NAMALWA (cell line): ENCODE data around the gene TCEAL6.
"Not testable (repeated sequence)": the region's sequence is repeated elsewhere in the genome, so short reads cannot be mapped to it uniquely, and the experiment has no call there.

ENCODE experiments used
- DNase-seq: peaks from one replicate; pipeline ENCODE4 v3.0.0-alpha.2; 2015; ENCODE audit warnings: low spot score

The TCEAL6 gene

DNA sequence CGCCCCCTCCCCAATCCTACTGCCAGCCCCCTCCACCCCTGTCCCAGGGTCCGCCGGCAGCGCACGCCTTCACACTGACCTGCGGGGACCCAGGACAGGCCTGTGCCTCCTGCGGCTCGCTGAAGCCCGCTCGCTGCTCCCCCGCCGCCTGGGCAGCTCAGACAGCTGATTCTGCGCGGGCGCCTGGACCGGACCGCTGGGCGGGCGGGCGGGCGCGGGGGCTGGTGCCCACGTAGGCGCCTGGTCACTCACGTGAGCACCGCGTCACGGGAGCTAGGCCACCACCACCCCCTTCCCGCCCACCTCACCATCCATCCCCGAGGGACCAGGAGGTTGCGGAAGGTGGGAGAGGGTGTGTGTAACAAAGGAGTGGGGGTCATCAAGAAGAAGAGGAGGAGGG is at the start of gene TCEAL6:
Gene TCEAL6 (minus strand): TSS at position 208 of the 400 bp plus-strand sequence.
- DNase-seq = not testable (repeated sequence)

DNA sequence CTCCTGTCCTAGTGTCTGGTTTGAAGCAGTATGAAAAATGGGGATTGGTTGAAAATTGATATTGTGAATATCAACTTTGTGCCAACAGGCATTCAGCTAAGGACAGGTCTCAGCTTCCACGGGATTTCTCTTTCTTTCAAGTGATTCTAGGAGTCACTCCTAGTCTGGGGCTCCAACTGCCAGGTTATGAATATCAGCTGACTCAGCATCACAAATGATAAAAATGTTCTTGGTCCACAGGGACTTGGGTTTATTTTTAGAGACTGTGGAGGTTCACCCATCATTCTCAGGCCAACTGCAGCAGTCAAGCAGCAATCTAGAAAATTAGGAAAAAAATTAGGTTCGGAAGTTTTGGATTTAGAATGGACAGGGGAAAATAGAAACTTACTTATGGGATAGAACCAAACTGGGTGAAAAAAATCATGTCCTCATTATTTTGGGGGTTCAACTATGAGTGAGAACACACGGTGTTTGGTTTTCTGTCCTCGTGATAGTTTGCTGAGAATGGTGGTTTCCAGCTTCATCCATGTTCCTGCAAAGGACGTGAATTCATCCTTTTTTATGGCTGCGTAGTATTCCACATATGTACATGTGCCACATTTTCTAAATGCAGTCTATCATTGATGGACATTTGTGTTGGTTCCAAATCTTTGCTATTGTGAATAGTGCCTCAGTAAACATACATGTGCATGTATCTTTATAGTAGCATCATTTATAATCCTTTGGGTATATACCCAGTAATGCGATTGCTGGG is 43.9 kb upstream of the TCEAL6 start:
- DNase-seq = no peak

GRCh38 chrX:102155806-102156179 is 13.5 kb upstream of the TCEAL6 start, which contains the start of gene BEX5:
BEX5 (minus strand) TSS chrX:102155977; CDS start chrX:102154265, 1,712 bp downstream.
- peak; percentile 0 for DNase-seq

- no peak for DNase-seq
These were observed 12.9 kb upstream of the TCEAL6 start for GRCh38 chrX:102154900-102155805.

DNA sequence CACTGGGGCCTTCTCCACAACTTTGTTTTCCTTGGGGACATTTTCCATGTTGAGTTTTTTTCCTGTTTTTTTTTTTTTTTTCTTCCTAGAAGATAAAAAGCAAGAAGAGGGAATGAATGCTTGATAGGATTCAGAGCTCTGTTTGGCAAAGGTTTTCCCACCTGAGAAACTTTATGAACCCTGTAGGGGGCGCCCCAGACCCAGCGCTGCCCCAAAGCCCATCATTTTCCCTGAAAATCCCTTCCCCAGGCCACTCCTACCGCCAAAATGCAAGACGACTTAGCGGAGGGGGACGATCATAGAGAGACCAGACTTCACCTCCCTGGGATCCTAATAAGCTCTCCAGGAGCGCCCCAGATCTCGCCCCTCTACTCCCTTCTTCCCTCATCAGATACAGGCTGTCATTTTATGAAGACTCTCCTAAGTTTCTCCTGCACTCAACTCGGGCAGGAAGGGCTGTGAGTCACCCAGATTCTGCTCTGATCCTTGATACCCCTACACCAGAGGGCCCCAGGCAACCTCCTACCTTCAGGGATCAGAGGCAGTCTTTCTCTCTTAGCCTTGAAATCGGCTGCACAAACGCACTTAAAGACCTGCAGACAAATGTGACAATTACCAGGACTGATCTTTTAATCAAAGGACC is 12.1 kb upstream of the TCEAL6 start:
- no peak for DNase-seq

DNA sequence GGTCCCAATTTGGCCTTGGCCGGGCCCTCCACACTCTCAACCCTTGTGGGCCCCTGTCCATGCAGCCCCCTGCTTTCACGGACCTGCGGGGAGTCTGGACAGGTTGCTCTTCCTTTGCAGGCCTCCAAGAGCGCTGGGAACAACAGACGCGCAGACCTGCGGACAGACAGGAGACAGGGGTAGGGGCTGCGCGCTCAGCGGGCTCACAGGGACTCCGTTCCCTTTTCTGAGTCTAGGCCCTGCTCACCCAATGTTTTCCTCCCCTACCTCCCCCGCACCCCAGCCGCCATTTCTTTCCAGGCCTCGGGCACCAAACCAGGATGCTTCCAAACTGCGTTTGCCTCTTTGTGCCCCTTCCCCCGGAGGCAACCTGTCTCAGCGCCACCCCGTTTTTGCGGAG is 650 bp downstream of the TCEAL6 start:
- not testable (repeated sequence) for DNase-seq

DNA sequence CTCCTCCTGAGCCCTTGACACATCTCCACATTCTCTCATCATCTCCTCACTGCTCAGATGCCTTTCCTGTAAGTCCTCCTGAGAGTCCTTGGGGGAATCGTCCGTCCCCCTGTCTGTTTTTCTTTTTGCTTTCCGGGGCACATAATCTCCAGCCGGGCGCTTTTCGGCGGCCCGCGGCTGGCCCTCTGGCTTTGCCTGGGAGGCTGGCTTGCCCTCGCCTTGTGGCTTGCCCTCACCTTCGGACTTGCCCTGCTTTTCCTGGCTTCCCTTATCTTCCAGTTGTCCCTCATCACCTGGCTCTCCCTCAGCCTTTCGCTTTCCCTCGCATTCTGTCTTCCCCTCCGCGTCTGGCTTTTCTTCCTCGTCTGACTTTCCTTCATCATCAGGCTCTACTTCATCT is 1.4 kb downstream of the TCEAL6 start:
- DNase-seq = not testable (repeated sequence)

GRCh38 chrX:102138064-102138463 is 4.2 kb downstream of the TCEAL6 start:
- no peak for DNase-seq

DNA sequence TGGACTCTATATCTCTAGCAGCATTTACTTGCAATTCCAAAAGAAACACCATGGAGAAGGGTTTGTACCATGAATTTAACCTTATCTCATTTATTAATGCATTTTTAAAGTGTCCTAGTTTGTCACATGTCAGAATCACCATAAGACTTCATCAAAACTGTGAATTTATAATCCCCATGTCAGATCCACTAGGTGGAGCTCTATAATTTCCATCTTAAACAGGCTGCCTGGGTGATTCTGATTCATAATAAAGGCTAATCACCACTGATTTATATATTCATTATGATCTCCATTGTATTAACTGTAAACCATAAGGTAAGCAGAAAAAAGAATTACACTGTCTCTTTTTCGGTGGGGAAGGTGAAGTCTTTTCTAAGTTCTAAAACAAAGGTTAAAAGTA is 12.8 kb downstream of the TCEAL6 start:
- peak; percentile 13 for DNase-seq

GRCh38 chrX:102126863-102127262 is 15.4 kb downstream of the TCEAL6 start:
- no peak for DNase-seq

- DNase-seq = not testable (repeated sequence)
These were observed 16.0 kb downstream of the TCEAL6 start for GRCh38 chrX:102126080-102126818.

DNA sequence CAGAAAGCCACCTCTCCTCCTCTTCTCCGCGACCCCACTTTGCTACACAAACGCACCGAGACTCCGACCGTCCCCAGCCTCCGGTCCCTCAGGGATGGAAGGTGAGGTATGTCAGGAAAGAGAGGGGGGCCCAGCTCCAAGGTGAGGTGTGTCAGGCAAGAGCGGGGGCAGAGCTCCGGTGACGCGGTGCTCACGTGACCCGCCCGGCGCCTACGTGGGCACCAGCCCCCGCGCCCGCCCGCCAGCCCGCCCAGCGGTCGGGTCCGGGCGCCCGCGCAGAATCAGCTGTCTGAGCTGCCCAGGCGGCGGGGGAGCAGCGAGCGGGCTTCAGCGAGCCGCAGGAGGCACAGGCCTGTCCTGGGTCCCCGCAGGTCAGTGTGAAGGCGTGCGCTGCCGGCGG is 16.8 kb downstream of the TCEAL6 start, which contains the start of gene TCEAL2:
Gene TCEAL2 (plus strand): TSS at position 244 of the 400 bp plus-strand sequence. CDS start 1,152 bp downstream, outside the sequence.
- DNase-seq = not testable (repeated sequence)

DNA sequence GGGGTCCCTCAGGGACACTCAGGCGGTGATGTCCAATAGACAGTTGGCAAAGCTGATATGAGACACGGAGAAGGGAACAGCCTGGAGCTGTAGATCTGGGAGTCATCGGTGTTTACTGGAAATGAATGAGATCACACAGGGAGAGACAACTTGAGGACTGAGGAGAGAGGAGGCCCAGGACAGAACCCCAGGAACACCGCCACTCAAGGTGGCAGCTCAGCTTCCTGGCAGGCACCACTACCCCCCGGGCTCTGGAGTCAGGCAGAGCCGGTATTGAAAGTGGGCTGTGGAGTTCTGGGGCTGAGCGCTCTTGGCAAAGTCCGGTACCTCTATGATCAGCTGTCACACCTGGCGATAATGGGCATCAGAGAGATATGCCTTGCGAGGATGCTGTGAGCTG is 17.3 kb downstream of the TCEAL6 start:
- DNase-seq = not testable (repeated sequence)

GRCh38 chrX:102115748-102116147 is 26.5 kb downstream of the TCEAL6 start:
- no peak for DNase-seq

DNA sequence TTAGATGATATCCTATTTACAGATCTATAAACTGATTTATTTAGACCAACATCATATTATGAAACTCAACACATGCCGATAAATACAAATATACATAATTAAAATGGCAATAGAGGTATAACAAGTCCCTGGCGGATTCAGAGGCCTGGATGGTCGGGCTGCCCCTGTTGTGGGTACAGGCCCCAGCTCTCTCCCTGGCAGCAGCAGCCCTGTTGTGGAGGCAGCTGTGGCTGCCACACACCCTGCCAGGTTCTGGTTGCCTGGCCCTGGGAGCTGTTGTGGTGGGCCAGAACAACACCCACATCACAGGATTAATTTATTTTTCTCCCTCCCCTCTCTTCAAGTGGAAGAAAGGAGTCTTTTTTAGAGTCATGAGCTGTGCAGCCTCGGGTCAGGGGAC is 28.9 kb downstream of the TCEAL6 start:
- no peak for DNase-seq
